CD4-positive, alpha-beta T cell treated with Interleukin-6 for 4 hours (primary cell): Measurements from ENCODE around the gene KRT222.

Experiments used
- DNase-seq: peaks from one replicate; pipeline ENCODE4 v3.0.0-alpha.2; 2020; ENCODE audit warnings: mixed read lengths

Gene KRT222

GRCh38 chr17:40651939-40652338, 13.0 kb downstream of the KRT222 start:
- no peak for DNase-seq

GRCh38 chr17:40648384-40648968, 16.5 kb downstream of the KRT222 start:
- DNase-seq = no peak

GRCh38 chr17:40647624-40648383, 17.2 kb downstream of the KRT222 start, which contains the start of gene SMARCE1:
Gene SMARCE1 (minus strand): TSS chr17:40647818. CDS start chr17:40645802, 2,016 bp downstream.
- peak; percentile 80 for DNase-seq

GRCh38 chr17:40646791-40647623, 18.0 kb downstream of the KRT222 start:
- DNase-seq = no peak

DNA sequence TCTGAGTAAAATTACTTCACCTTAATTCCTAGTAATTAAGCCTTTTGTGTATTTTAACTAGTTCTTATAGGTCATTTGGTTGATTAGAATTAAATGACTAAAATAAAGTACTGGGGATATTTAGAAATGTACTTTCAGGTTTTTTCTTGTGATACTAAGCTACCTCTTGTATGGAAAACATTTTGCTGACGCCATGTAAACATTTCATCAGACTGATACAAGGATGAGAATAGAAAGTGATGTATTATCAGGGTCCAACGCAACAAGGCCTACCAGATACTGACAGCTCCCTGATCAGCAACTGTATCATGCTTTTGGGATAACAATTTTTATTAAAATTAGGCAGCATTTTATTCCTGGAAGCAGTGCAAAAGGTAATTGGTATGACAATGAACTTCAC, 19.0 kb downstream of the KRT222 start:
- no peak for DNase-seq

DNA sequence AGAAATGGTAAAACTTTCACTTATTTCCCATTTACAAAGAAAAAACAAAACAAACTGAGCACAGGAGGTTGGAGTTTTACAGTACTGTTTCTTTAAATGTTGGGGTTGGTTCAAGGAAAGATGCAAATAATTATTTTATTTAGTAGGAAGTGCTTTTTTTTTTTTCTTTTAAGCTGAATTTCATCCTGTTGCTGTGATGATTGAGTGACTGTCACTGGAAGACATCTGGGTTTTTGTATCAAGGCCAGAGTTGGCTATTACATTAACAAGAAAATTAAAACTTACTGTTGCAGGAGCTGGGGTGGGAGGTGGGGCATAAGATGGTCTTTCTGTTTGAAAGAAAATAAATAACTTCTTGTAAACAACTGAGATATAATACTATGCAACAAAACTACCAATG, 19.7 kb downstream of the KRT222 start:
- DNase-seq = no peak

DNA sequence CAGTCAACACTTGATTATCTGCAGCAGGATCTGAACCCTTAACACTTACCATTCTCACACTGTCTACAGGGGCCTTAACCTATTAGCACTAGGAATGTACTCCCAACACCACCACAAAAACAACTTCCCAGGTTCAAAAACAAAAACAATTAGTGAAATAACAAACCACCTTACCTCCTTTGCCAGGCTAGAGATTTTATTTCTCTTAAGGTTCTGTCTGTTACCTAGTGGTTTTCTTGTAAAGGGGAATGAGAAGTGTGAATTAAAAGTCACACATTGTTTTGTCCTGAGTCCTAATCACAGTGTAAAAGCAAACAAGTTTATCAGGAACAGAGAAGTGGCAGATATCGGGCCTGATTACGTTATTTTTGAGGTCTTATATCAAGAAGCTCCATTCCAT, 27.0 kb downstream of the KRT222 start:
- no peak for DNase-seq

- no peak for DNase-seq
Measured at GRCh38 chr17:40633871-40634270, 31.1 kb downstream of the KRT222 start.

DNA sequence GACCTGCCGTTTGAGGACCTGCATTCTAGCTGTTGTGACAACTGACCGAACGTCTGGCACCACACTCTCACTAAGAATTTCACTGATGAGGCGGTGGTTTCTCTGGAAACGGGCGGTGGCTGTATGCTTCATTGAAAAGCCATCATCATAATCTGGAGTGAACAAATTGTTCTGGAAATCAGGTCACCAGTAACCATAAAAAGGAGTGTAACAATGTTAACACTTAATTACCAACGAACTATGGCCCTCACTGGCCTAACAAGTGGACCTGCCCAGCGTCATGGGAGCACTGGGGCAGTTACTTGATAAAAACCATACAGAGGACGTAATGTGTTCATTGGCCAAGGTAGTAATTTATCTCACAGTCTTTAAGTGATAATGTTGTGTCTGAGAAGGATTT, 32.8 kb downstream of the KRT222 start:
- no peak for DNase-seq

DNA sequence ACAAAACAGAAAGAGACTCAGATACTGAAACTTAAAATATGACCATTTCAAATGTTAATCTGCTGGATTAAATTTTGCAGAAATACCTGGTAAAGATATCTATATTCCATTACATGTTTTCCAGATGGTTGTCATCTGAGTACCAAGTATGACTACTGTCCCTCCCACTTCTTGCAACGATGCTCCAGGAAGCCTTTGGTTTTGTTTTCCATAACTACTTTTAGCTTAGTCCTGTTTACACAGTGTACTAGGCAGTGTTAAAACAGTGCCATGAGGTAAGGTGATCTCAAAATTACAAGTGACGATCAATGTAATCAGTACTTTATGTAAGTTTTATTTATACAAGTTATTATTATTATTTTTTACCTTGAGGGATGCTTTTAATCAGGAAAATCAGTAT, 35.1 kb downstream of the KRT222 start:
- no peak for DNase-seq

DNA sequence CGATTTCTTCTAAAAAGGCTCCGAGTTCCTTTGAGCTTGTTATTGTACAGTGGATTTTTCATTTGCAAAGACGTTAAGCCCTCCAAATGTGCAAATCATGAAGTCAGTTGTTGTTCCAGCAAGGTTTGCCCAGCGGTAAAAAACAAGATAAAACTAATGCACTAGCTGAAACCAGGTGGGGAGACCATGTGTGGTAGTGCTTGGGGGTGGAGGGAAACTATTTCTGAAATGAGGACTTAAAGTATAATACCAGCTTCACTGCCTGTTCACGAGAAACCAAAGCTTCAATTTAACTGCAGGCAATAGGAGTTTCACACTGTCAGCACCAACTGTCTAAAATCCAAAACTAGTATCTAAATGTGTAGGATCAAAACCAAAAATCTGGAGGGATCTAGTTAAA, 39.7 kb downstream of the KRT222 start:
- DNase-seq = no peak

GRCh38 chr17:40623419-40624210, 41.4 kb downstream of the KRT222 start:
- DNase-seq = no peak

DNA sequence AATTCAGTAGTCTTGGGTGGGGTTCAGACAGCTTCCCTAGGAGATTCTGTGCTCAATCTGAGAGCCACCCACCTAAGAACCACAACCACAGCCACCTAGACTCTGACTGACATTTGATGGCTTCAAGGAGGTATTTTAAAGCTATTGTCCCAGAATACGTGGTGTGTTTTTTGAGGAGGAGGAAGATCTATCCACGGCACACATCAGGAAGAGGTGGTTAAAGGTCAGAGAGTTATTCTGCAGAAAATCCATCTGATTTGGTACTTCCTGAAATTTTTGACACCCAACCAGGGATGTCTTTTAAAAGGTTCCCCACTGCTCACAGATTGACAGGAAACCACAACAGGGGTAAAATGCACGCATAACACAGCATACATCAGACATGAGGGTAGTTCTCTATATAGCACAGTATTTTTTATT, 42.5 kb downstream of the KRT222 start:
- no peak for DNase-seq

GRCh38 chr17:40621578-40621977, 43.4 kb downstream of the KRT222 start:
- no peak for DNase-seq

DNA sequence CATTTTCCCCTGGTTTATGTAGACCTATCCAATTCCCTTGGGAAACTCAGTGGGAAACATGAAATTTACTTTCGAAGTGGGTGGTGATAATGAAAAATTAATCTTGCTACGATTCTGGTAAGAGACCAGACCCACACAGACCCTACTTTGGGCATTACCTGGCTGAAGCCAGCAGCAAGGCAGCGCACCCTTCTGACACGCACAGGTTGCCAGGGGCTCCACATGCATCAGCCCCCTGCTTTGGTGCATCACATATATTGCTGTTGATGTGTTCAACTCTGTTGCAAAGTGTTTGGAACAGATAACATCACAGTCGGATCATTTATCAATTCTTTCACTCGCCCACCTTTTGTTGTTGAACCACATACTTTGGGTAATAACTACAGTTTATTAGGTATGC, 44.0 kb downstream of the KRT222 start:
- DNase-seq = no peak

DNA sequence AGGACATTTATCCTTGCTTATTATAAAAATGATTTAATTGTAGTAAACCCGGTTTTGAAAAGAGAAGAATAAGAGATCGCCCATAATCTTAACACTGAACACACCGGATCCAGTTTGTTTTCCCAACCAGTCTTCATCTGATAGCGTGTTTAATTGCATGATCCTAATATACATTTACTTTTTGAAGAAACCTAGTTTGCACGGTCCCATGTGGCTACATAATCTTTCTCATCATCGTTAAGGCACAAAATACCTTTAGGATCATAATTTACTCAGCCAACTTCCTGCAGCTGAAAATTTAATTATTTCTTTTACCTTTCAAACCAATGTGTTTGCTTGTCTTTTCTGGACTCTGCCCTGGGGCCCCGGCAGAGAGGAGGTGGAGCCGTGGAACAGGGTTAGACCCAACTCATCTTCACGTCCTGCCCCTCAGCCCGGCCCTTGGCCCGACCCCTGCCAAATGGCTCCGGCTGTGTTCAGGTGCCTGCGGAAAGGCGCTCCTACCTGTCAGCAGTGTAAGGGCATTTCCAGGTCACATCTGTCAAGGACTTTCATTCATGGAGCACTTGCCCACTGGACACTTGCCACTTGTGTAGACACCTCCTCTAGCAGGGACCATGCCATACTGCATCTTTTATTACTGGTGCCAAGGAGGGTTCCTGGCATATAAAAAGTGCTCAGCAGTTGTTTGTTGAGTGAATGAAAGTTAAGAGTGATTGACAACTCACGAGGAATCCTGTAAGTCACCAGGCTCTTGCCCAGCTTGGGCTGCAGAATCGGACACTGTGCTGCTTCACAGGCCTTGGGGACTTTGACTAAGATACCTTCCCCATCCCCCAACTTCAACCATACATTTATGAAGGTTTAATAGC, 46.0 kb downstream of the KRT222 start:
- no peak for DNase-seq

GRCh38 chr17:40617678-40618240, 47.2 kb downstream of the KRT222 start:
- no peak for DNase-seq

GRCh38 chr17:40616592-40616991, 48.4 kb downstream of the KRT222 start:
- DNase-seq = no peak

DNA sequence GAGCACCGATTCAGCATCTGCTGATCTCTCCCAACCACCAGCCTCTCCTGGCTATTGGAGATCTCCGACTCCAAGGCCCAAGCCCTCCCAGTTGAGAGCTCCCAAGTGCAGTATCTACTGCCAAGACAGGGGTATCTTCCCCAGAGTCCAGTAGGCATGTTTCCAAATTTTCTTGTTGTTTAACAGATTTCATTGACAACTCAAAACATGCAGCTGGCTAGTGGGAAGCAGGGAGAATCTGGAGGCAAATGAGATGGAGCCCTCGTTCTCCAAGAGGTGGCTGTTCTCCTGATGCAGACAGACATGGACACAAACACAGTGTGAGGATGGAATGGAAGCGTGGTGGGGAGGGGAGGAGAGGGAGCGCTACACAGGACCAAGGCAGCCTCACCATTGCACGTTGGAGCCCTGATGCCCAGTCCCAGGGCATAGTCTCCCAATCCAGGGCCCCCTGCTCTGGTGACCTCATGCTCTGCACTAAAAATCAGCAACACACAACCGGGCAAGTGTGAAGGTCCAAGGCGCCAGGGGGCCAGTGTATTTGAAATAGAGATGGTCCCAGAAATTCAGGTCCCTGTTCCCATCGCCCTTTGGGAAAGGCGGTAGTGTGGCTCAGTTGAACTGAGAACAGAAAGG, 49.0 kb downstream of the KRT222 start:
- no peak for DNase-seq

- DNase-seq = peak; percentile 71
Measured at GRCh38 chr17:40615068-40615840, 49.7 kb downstream of the KRT222 start.
